ENCODE measurements around the gene PARD6G. TPM values are rescaled to one million over a fixed set of nuclear protein-coding genes. Genes with fewer than 3 reads are reported as not detected.

PARD6G gene
- total and polyA plus RNA-seq, 2 experiments from 2014 or later, result 6.9 to 18.5 TPM

DNA sequence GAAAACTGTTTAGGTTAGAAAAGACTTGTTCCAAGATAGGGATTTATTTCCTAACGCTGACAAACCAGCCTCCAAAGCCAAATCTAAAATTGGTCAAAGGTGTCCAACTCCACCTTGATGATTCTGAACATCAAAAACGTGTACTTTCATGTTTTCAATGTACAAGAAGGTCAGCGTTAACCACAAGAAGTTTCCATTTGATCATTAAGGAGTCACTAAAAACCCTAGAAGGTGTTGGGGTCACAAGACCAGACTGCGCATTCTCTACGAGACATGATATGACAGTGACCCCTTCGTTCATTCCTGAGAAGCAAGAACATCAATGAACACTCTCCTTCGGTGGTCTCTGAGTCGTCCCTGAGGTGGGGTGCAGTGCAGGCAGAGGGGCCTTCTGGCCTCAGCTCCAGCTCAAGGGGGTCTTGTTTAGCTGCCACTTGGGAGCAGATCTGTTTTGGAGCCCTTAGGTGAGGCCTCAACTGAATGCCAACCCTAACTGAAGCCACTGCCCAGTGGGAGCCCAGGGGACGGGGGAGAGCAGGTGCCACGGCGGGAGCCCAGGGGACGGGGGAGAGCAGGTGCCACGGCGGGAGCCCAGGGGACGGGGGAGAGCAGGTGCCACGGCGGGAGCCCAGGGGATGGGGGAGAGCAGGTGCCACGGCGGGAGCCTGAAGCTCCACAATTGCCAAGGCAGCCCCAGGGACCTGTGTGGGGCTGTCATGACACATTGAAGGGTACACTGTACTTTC, 55.2 kb downstream of the PARD6G start:
- H3K27me3 Mint-ChIP-seq (ENCODE audit: insufficient read depth, low read depth, poor library complexity), result no peaks in the 10 kb centered on the region

More for the DNA sequence above, 55.2 kb downstream of the PARD6G start:
- no peak for DNase-seq (ENCODE audit: low spot score)
- H3K36me3 Mint-ChIP-seq (ENCODE audit: low read depth), result no peaks in the 10 kb centered on the region
- TF ChIP-seq ZNF114 (CRISPR knock-in tag; IDR thresholded peaks at IDR 0.05) (no peak), NANOG (IDR thresholded peaks at IDR 0.05; ENCODE audit: borderline replicate concordance) (no peak), STAT1 (IDR thresholded peaks at IDR 0.05; ENCODE audit: unreplicated experiment) (no peak), POLR2AphosphoS5 (IDR thresholded peaks at IDR 0.05; ENCODE audit: low read depth) (no peak), EZH2 (IDR thresholded peaks at IDR 0.05; ENCODE audit: low read depth, unreplicated experiment) (no peak), JUNB (IDR thresholded peaks at IDR 0.05; ENCODE audit: unreplicated experiment) (no peak), CREB1 (CRISPR knock-in tag; IDR thresholded peaks at IDR 0.05; ENCODE audit: low read depth) (no peak), ZNF331 (CRISPR knock-in tag; IDR thresholded peaks at IDR 0.05; ENCODE audit: low read depth) (no peak), EZH2phosphoT487 (IDR thresholded peaks at IDR 0.05; ENCODE audit: unreplicated experiment) (no peak)
- TF ChIP-seq, protein P1, sequence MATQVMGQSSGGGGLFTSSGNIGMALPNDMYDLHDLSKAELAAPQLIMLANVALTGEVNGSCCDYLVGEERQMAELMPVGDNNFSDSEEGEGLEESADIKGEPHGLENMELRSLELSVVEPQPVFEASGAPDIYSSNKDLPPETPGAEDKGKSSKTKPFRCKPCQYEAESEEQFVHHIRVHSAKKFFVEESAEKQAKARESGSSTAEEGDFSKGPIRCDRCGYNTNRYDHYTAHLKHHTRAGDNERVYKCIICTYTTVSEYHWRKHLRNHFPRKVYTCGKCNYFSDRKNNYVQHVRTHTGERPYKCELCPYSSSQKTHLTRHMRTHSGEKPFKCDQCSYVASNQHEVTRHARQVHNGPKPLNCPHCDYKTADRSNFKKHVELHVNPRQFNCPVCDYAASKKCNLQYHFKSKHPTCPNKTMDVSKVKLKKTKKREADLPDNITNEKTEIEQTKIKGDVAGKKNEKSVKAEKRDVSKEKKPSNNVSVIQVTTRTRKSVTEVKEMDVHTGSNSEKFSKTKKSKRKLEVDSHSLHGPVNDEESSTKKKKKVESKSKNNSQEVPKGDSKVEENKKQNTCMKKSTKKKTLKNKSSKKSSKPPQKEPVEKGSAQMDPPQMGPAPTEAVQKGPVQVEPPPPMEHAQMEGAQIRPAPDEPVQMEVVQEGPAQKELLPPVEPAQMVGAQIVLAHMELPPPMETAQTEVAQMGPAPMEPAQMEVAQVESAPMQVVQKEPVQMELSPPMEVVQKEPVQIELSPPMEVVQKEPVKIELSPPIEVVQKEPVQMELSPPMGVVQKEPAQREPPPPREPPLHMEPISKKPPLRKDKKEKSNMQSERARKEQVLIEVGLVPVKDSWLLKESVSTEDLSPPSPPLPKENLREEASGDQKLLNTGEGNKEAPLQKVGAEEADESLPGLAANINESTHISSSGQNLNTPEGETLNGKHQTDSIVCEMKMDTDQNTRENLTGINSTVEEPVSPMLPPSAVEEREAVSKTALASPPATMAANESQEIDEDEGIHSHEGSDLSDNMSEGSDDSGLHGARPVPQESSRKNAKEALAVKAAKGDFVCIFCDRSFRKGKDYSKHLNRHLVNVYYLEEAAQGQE (IDR thresholded peaks at IDR 0.05; ENCODE audit: unreplicated experiment), result no peak
- TF ChIP-seq, protein P2, sequence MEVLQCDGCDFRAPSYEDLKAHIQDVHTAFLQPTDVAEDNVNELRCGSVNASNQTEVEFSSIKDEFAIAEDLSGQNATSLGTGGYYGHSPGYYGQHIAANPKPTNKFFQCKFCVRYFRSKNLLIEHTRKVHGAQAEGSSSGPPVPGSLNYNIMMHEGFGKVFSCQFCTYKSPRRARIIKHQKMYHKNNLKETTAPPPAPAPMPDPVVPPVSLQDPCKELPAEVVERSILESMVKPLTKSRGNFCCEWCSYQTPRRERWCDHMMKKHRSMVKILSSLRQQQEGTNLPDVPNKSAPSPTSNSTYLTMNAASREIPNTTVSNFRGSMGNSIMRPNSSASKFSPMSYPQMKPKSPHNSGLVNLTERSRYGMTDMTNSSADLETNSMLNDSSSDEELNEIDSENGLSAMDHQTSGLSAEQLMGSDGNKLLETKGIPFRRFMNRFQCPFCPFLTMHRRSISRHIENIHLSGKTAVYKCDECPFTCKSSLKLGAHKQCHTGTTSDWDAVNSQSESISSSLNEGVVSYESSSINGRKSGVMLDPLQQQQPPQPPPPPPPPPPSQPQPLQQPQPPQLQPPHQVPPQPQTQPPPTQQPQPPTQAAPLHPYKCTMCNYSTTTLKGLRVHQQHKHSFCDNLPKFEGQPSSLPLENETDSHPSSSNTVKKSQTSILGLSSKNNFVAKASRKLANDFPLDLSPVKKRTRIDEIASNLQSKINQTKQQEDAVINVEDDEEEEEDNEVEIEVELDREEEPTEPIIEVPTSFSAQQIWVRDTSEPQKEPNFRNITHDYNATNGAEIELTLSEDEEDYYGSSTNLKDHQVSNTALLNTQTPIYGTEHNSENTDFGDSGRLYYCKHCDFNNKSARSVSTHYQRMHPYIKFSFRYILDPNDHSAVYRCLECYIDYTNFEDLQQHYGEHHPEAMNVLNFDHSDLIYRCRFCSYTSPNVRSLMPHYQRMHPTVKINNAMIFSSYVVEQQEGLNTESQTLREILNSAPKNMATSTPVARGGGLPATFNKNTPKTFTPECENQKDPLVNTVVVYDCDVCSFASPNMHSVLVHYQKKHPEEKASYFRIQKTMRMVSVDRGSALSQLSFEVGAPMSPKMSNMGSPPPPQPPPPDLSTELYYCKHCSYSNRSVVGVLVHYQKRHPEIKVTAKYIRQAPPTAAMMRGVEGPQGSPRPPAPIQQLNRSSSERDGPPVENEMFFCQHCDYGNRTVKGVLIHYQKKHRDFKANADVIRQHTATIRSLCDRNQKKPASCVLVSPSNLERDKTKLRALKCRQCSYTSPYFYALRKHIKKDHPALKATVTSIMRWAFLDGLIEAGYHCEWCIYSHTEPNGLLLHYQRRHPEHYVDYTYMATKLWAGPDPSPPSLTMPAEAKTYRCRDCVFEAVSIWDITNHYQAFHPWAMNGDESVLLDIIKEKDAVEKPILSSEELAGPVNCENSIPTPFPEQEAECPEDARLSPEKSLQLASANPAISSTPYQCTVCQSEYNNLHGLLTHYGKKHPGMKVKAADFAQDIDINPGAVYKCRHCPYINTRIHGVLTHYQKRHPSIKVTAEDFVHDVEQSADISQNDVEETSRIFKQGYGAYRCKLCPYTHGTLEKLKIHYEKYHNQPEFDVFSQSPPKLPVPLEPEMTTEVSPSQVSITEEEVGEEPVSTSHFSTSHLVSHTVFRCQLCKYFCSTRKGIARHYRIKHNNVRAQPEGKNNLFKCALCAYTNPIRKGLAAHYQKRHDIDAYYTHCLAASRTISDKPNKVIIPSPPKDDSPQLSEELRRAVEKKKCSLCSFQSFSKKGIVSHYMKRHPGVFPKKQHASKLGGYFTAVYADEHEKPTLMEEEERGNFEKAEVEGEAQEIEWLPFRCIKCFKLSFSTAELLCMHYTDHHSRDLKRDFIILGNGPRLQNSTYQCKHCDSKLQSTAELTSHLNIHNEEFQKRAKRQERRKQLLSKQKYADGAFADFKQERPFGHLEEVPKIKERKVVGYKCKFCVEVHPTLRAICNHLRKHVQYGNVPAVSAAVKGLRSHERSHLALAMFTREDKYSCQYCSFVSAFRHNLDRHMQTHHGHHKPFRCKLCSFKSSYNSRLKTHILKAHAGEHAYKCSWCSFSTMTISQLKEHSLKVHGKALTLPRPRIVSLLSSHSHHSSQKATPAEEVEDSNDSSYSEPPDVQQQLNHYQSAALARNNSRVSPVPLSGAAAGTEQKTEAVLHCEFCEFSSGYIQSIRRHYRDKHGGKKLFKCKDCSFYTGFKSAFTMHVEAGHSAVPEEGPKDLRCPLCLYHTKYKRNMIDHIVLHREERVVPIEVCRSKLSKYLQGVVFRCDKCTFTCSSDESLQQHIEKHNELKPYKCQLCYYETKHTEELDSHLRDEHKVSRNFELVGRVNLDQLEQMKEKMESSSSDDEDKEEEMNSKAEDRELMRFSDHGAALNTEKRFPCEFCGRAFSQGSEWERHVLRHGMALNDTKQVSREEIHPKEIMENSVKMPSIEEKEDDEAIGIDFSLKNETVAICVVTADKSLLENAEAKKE (CRISPR knock-in tag; IDR thresholded peaks at IDR 0.05), result no peak
- TF ChIP-seq, protein P3, sequence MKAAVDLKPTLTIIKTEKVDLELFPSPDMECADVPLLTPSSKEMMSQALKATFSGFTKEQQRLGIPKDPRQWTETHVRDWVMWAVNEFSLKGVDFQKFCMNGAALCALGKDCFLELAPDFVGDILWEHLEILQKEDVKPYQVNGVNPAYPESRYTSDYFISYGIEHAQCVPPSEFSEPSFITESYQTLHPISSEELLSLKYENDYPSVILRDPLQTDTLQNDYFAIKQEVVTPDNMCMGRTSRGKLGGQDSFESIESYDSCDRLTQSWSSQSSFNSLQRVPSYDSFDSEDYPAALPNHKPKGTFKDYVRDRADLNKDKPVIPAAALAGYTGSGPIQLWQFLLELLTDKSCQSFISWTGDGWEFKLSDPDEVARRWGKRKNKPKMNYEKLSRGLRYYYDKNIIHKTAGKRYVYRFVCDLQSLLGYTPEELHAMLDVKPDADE (IDR thresholded peaks at IDR 0.05), result no peak
- TF ChIP-seq, protein P4, sequence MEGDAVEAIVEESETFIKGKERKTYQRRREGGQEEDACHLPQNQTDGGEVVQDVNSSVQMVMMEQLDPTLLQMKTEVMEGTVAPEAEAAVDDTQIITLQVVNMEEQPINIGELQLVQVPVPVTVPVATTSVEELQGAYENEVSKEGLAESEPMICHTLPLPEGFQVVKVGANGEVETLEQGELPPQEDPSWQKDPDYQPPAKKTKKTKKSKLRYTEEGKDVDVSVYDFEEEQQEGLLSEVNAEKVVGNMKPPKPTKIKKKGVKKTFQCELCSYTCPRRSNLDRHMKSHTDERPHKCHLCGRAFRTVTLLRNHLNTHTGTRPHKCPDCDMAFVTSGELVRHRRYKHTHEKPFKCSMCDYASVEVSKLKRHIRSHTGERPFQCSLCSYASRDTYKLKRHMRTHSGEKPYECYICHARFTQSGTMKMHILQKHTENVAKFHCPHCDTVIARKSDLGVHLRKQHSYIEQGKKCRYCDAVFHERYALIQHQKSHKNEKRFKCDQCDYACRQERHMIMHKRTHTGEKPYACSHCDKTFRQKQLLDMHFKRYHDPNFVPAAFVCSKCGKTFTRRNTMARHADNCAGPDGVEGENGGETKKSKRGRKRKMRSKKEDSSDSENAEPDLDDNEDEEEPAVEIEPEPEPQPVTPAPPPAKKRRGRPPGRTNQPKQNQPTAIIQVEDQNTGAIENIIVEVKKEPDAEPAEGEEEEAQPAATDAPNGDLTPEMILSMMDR (conservative IDR thresholded peaks at IDR 0.05; ENCODE audit: low read depth in 2 of 2), result no peak
- Histone ChIP-seq H3K4me2 (no peak overlapping the region), H3K79me2 (replicated peaks; ENCODE audit: insufficient read depth) (no peaks in the 10 kb centered on the region), H2AFZ (no peak overlapping the region), H3K9me2 (ENCODE audit: insufficient read depth) (no peaks in the 10 kb centered on the region), H3K4me1 (ENCODE audit: insufficient read depth) (peaks cover 11% of the 10 kb centered on the region), H4K20me1 (replicated peaks; ENCODE audit: insufficient read depth) (no peaks in the 10 kb centered on the region), H3K27me3 (ENCODE audit: insufficient read depth) (no peaks in the 10 kb centered on the region), H3K36me3 (ENCODE audit: insufficient read depth) (no peaks in the 10 kb centered on the region), H3K4me3 (no peak overlapping the region), H3K27ac (ENCODE audit: low read depth) (no peak overlapping the region), H3F3A (replicated peaks; ENCODE audit: low read depth) (no peaks in the 10 kb centered on the region)
- H3K4me1 Mint-ChIP-seq, result peaks cover 15% of the 10 kb centered on the region
- H3K4me3 Mint-ChIP-seq, result no peak overlapping the region
- no peak overlapping the region for H3K27ac Mint-ChIP-seq
- no peak for ATAC-seq
- no peaks in the 10 kb centered on the region for H3K9me3 Mint-ChIP-seq
